HUES48 (cell line): Measurements from ENCODE around the gene SYNE2.

Experiments used
- H3K27ac ChIP-seq: one replicate; pipeline ENCODE4 v1.7.0; 2013; ENCODE audit warnings: low read depth, low read length, inconsistent platforms
- H3K27me3 ChIP-seq: 2 replicates; pipeline ENCODE4 v1.6.1; 2013; ENCODE audit warnings: mild to moderate bottlenecking, low read length; ENCODE audit not compliant: control insufficient read depth, insufficient read depth
- H3K36me3 ChIP-seq: 2 replicates; pipeline ENCODE4 v1.6.1; 2013; ENCODE audit warnings: low read length; ENCODE audit not compliant: control insufficient read depth, insufficient read depth
- H3K4me1 ChIP-seq: 2 replicates; pipeline ENCODE4 v1.6.1; 2013; ENCODE audit warnings: mild to moderate bottlenecking, low read length; ENCODE audit not compliant: control insufficient read depth, insufficient read depth
- H3K4me3 ChIP-seq: 2 replicates; pipeline ENCODE4 v1.5.1; 2013; ENCODE audit warnings: mild to moderate bottlenecking, low read depth, low read length
- H3K9ac ChIP-seq: 2 replicates; pipeline ENCODE4 v1.6.1; 2013; ENCODE audit warnings: mild to moderate bottlenecking, low read depth, low read length, moderate library complexity
- H3K9me3 ChIP-seq: 2 replicates; pipeline ENCODE4 v1.6.1; 2013; ENCODE audit warnings: low read length; ENCODE audit not compliant: control insufficient read depth, insufficient read depth

The SYNE2 gene

DNA sequence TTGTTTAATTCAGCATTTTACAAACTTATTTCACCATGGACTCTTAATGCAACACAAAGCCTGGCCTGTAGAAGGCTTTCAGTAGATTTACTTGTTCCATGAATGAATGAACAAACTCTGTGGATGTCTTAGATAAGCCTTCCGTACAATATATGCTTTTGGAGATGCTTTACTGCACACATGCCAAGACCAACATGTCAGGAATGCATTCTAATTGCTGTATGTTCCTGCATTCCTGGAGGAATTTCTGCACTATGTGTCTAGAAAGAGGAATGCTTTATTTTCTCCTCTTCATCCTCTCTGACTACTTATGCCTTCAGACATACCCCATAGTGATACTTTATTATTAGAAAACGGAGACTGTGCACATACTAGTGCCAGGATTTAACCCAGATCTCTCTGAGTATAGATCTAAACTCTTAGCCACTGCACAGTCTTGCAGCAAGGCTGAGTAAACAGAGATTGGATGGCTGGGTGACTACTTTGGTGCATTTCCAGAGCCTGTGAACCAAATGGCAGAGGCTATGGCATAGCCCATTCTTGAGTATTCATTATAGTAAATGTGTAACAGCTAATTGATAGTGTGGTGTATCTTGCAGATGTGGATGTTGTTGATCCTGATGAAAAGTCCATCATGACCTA is 108.2 kb downstream of the SYNE2 start:
- Histone ChIP-seq H3K4me3 (no peak overlapping the region), H3K9ac (no peak overlapping the region), H3K27ac (no peak overlapping the region), H3K4me1 (peaks cover 18% of the 10 kb centered on the region), H3K36me3 (peaks cover 14% of the 10 kb centered on the region), H3K9me3 (no peaks in the 10 kb centered on the region), H3K27me3 (no peaks in the 10 kb centered on the region)

DNA sequence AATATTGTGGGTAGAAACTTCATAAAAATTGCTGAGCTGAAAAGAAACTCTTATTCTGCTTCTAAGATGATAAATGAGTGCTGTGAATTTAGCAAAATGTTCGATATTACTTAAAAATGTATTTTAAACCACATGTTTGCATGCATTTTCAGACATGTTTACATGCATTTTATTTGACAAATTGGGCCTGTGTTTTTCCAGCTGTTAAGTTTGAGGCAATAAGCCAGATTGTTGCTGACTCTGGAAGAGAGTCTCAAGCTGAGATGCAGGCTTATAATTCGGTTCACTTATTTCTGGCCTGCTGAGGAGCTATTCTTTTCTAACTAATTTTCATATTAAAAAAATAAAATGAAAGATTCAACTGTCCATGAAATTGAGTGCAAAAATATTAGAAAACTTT is 110.1 kb downstream of the SYNE2 start:
- Histone ChIP-seq H3K9me3 (no peaks in the 10 kb centered on the region), H3K27me3 (no peaks in the 10 kb centered on the region), H3K27ac (no peak overlapping the region), H3K36me3 (peaks cover 15% of the 10 kb centered on the region), H3K4me1 (peaks cover 18% of the 10 kb centered on the region), H3K9ac (no peak overlapping the region), H3K4me3 (no peak overlapping the region)

GRCh38 chr14:63963439-63963838 is 110.6 kb downstream of the SYNE2 start:
- peaks cover 18% of the 10 kb centered on the region for H3K4me1 ChIP-seq
- no peak overlapping the region for H3K4me3 ChIP-seq
- H3K9me3 ChIP-seq: no peaks in the 10 kb centered on the region
- no peak overlapping the region for H3K9ac ChIP-seq
- H3K36me3 ChIP-seq: peaks cover 21% of the 10 kb centered on the region
- no peak overlapping the region for H3K27ac ChIP-seq
- no peaks in the 10 kb centered on the region for H3K27me3 ChIP-seq

DNA sequence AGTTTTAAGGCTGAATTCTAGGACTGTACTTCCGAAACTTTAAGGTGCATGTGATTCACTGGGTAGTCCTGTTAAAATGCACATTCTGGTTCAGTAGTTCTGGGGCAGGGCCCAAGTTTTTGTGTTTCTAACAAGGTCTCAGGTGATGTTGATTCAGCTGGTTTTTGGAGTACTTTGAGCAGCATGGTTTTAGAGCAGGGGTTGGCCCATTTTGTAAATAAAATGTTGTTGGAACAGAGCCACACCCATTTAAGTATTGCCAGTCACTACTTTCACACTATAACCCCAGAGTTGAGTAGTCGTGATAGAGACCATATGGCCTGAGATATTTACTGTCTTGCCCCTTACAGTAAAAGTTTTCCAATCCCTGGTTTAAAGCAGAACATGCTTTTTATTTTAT is 111.3 kb downstream of the SYNE2 start:
- no peaks in the 10 kb centered on the region for H3K9me3 ChIP-seq
- no peaks in the 10 kb centered on the region for H3K27me3 ChIP-seq
- no peak overlapping the region for H3K4me3 ChIP-seq
- no peak overlapping the region for H3K9ac ChIP-seq
- no peak overlapping the region for H3K27ac ChIP-seq
- H3K4me1 ChIP-seq: peaks cover 18% of the 10 kb centered on the region
- H3K36me3 ChIP-seq: peaks cover 25% of the 10 kb centered on the region

DNA sequence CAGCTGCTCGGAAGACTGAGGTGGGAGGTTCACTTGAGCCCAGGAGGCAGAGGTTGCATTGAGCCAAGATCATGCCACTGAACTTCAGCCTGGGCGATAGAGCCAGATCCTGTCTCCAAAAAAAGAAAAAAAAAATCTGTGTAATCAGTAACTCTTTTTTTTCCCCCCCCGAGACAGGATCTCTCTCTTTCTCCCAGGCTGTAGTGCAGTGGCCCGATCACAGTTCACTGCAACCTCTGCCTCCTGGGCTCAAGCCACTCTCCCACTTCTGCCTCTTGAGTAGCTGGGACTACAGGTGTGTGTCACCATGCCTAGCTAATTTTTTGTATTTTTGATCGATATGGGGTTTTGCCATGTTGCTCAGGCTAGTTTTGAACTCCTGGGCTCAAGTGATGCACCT is 113.6 kb downstream of the SYNE2 start:
- Histone ChIP-seq H3K4me1 (peaks cover 13% of the 10 kb centered on the region), H3K4me3 (no peak overlapping the region), H3K27ac (no peak overlapping the region), H3K9me3 (no peaks in the 10 kb centered on the region), H3K9ac (no peak overlapping the region), H3K36me3 (peaks cover 22% of the 10 kb centered on the region), H3K27me3 (no peaks in the 10 kb centered on the region)

DNA sequence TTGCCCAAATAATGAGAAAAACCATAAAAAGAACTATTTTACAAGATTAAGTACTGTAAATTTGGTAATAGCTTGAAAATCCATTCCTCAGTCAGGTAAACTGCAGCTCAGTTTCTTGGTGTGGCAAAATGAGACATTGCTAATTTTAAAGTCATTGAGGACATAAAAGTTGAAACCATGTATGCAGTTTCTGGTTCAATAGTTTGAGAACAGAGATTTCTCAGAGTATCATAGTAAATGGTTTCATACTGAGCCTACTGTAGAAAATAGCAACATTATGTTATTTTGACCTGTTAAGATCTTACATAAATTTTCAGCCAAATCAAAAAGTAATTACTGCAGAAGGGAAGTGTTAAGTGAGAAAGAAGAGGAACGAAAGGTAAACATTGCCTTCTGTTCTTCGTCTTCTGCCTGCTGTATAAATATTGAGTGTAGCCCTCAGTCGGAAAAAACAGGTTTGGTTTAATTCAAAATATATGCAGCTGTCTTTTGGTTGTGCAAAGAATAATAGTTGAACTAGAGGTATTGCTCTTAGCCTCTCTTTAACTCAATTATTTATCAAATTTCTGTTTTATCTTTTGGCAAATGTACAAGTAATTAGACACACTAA is 119.6 kb downstream of the SYNE2 start:
- Histone ChIP-seq H3K9me3 (no peaks in the 10 kb centered on the region), H3K4me3 (no peak overlapping the region), H3K36me3 (peaks cover 19% of the 10 kb centered on the region), H3K27ac (no peak overlapping the region), H3K9ac (no peak overlapping the region), H3K27me3 (no peaks in the 10 kb centered on the region), H3K4me1 (no peaks in the 10 kb centered on the region)

DNA sequence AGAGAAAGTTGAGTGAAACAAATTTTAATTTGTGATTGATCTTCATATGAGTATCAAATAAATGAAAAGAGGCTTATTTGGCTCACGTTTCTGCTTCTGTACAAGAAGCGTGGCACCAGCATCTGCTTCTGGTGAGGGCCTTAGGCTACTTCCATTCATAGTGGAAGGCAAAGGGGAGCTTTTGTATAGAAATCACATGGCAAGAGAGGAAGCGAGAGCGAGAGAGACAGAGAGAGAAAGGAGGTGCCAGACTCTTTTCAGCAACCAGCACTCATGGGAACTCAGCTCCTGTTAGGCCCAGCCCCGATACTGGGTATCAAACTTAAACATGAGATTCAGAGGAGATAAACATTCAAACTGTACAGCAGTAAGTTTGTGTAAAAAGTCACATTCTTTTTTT is 121.4 kb downstream of the SYNE2 start:
- Histone ChIP-seq H3K36me3 (peaks cover 12% of the 10 kb centered on the region), H3K9ac (no peak overlapping the region), H3K9me3 (no peaks in the 10 kb centered on the region), H3K4me3 (no peak overlapping the region), H3K27ac (no peak overlapping the region), H3K27me3 (no peaks in the 10 kb centered on the region), H3K4me1 (no peaks in the 10 kb centered on the region)

- H3K9me3 ChIP-seq: no peaks in the 10 kb centered on the region
- H3K4me1 ChIP-seq: no peaks in the 10 kb centered on the region
- no peaks in the 10 kb centered on the region for H3K27me3 ChIP-seq
- H3K9ac ChIP-seq: no peak overlapping the region
- H3K36me3 ChIP-seq: peaks cover 32% of the 10 kb centered on the region
- H3K27ac ChIP-seq: no peak overlapping the region
- no peak overlapping the region for H3K4me3 ChIP-seq
Observed at GRCh38 chr14:63981569-63981968, 128.8 kb downstream of the SYNE2 start.

GRCh38 chr14:63982156-63982555 is 129.4 kb downstream of the SYNE2 start:
- peaks cover 34% of the 10 kb centered on the region for H3K36me3 ChIP-seq
- no peak overlapping the region for H3K27ac ChIP-seq
- no peak overlapping the region for H3K4me3 ChIP-seq
- H3K27me3 ChIP-seq: no peaks in the 10 kb centered on the region
- no peaks in the 10 kb centered on the region for H3K9me3 ChIP-seq
- H3K9ac ChIP-seq: no peak overlapping the region
- H3K4me1 ChIP-seq: no peaks in the 10 kb centered on the region

- H3K27ac ChIP-seq: no peak overlapping the region
- peaks cover 35% of the 10 kb centered on the region for H3K36me3 ChIP-seq
- H3K4me3 ChIP-seq: no peak overlapping the region
- no peaks in the 10 kb centered on the region for H3K9me3 ChIP-seq
- no peaks in the 10 kb centered on the region for H3K4me1 ChIP-seq
- no peak overlapping the region for H3K9ac ChIP-seq
- H3K27me3 ChIP-seq: no peaks in the 10 kb centered on the region
Observed at GRCh38 chr14:63982629-63983028, 129.8 kb downstream of the SYNE2 start.

- H3K36me3 ChIP-seq: peaks cover 30% of the 10 kb centered on the region
- no peaks in the 10 kb centered on the region for H3K4me1 ChIP-seq
- no peak overlapping the region for H3K4me3 ChIP-seq
- H3K9me3 ChIP-seq: no peaks in the 10 kb centered on the region
- H3K27me3 ChIP-seq: no peaks in the 10 kb centered on the region
- no peak overlapping the region for H3K27ac ChIP-seq
- H3K9ac ChIP-seq: no peak overlapping the region
Observed at GRCh38 chr14:63986789-63987533, 134.2 kb downstream of the SYNE2 start.
